GM18951 (cell line): ENCODE results near the gene CCSER1.
"Not testable (repeated sequence)": the region's sequence is repeated elsewhere in the genome, so short reads cannot be mapped to it uniquely, and the experiment has no call there.

Experiments used
- POLR2A ChIP-seq: IDR thresholded peaks from 4 replicates; pipeline ENCODE4 v1.6.1; 2011; ENCODE audit warnings: mild to moderate bottlenecking; ENCODE audit not compliant: insufficient read length, insufficient read depth; ENCODE audit errors: extremely low read depth
- in situ Hi-C: fragments of 300-500 bp; cut with MboI; formaldehyde crosslinking; loops from one replicate; pipeline ENCODE4 v1.12.0; 2022; ENCODE audit warnings: low sequenced_read_pairs, mixed read lengths, inconsistent platforms; ENCODE audit not compliant: unreplicated experiment

Gene CCSER1

DNA sequence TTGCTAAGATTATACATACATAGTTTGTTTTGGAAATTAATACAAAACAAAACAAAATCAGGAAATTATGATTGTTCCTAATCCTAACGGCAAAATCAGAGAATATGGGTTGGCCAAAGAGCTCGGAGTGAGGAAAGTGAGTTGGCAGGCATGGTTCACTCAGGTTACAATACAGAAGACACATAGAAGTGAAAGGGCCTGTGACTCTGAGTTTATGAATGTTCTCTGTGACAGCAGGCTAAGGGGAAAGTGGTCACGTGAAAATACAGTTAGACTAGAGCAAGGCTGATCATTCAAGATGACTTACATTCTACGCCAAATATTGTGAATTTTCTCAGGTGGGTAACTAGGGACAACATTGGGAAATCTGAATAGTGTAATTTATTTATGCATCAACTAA, 1001.3 kb downstream of the CCSER1 start:
- in situ Hi-C loops = no loop called here
- TF ChIP-seq POLR2A = no peak

GRCh38 chr4:91147067-91147466, 1019.9 kb downstream of the CCSER1 start:
- TF ChIP-seq POLR2A = no peak
- in situ Hi-C loops = no loop called here

- in situ Hi-C loops = not testable (repeated sequence)
These were observed 1026.8 kb downstream of the CCSER1 start for GRCh38 chr4:91154041-91154440.

DNA sequence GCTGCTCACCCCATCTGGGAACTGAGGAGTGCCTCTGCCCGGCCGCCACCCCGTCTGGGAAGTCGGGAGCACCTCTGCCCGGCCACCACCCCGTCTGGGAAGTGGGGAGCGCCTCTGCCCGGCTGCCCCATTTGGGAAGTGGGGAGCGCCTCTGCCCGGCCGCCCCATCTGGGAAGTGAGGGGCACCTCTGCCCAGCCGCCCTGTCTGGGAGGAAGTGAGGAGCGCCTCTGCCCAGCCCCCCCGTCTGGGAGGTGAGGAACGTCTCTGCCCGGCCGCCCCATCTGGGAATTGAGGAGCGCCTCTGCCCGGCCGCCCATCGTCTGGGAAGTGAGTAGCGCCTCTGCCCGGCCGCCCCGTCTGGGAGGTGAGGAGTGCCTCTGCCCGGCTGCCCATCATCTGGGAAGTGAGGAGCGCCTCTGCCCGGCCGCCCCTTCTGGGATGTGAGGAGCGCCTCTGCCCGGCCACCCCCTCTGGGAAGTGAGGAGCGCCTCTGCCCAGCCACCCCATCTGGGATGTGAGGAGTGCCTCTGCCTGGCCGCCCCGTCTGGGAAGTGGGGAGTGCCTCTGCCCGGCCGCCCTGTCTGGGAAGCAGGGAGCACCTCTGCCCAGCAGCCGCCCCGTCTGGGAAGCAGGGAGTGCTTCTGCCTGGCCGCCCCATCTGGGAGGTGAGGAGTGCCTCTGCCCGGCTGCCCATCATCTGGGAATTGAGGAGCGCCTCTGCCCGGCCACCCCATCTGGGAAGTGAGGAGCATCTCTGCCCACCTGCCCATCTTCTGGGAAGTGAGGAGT, 1040.9 kb downstream of the CCSER1 start:
- in situ Hi-C loops = not testable (repeated sequence)

- TF ChIP-seq POLR2A = no peak
- in situ Hi-C loops = no loop called here
These were observed 1043.6 kb downstream of the CCSER1 start for GRCh38 chr4:91170768-91171167.

- in situ Hi-C loops = no loop called here
- no peak for TF ChIP-seq POLR2A
These were observed 1044.0 kb downstream of the CCSER1 start for GRCh38 chr4:91171217-91171616.

- in situ Hi-C loops = not testable (repeated sequence)
These were observed 1057.9 kb downstream of the CCSER1 start for GRCh38 chr4:91185061-91185460.

DNA sequence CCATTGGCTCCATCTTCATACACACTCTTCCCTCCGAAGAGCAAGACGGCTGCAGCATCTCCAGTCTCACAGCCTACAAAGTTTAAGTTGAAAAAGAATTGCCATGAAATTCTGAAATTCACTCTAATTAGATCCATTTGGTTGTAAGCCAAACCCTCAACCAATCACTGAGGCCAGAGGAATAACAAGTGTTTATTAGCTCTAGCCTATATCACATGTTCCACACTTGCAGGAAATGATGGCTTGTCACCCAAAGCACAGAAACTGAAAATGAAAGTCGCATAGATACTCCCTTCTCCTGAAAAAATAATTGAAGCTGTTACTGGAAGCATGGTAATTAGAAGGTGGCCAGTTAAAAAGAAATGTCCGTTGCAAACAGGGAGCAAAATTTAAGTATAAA, 1071.8 kb downstream of the CCSER1 start:
- in situ Hi-C loops = no loop called here

DNA sequence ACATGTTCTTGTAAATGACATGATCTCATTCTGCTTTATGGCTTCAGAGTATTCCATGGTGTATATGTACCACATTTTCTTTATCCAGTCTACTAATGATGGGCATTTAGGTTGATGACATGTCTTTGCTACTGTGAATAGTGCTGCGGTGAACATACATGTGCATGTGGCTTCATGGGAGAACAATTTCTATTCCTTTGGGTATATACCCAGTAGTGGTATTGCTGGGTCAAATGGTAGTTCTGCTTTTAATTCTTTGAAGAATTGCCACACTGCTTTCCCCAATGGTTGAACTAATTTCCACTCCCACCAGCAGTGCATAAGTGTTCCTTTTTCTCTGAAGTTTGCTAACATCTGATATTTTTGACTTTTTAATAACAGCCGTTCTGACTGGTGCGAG, 1080.3 kb downstream of the CCSER1 start:
- TF ChIP-seq POLR2A = no peak
- in situ Hi-C loops = no loop called here

More for the DNA sequence above, 1071.8 kb downstream of the CCSER1 start:
- TF ChIP-seq POLR2A = no peak

GRCh38 chr4:91212211-91212610, 1085.0 kb downstream of the CCSER1 start:
- in situ Hi-C loops = no loop called here

DNA sequence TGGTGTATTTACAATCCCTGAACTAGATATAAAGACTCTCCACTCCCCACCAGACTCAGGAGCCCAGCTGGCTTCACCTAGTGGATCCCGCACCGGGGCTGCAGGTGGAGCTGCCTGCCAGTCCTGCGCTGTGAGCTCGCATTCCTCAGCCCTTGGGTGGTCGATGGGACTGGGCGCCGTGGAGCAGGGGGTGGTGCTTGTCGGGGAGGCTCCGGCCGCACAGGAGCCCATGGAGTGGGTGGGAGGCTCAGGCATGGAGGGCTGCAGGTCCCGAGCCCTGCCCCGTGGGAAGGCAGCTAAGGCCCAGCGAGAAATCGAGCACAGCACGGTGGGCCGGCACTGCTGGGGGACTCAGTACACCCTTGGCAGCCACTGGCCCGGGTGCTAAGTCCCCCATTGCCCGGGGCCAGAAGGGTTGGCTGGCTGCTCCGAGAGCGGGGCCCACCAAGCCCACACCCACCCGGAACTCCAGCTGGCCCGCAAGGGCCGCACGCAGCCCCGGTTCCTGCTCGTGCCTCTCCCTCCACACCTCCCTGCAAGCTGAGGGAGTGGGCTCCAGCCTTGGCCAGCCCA, 1090.7 kb downstream of the CCSER1 start:
- in situ Hi-C loops = not testable (repeated sequence)

More at GRCh38 chr4:91212211-91212610, 1085.0 kb downstream of the CCSER1 start:
- TF ChIP-seq POLR2A = no peak

DNA sequence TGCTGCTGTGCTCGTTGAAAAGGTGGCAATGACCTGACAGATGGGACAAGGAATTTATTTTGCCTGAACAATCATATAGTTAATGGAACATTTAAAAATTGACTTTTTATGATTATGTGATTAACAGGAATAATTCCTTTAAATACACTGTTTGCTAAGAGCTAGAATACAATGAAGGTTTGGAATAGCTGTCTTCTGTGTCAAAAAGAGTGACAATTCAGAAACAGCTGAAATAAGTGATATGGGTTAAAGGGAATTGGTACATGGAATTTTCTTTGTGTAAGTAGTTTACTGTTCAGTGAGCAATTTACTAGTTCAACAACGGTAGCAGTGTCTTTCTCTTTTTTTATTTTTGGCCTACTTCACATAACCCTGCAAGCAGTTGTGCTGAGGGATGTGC, 1093.1 kb downstream of the CCSER1 start:
- no peak for TF ChIP-seq POLR2A

DNA sequence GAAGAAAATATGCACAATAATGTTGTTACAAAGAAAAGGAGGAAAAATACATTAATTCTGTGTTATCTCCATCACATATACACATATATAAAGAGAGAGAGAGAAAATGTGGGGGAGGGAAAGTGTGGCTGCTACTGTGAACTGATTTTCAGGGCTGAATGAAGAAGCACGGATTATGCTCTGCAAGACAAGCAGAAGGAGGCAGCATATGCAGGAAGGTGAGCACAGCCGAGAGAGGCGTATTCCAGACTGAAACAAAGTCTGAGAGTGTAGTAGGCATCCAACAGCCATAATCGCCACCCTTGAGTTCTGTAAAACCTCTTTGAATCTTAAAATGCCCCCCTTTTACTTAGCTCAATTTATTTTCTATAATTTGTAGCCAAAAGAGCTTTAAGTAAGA, 1094.8 kb downstream of the CCSER1 start:
- in situ Hi-C loops = no loop called here
- TF ChIP-seq POLR2A = no peak

More for the DNA sequence above, 1093.1 kb downstream of the CCSER1 start:
- in situ Hi-C loops = no loop called here

- no peak for TF ChIP-seq POLR2A
- in situ Hi-C loops = no loop called here
These were observed 1099.7 kb downstream of the CCSER1 start for GRCh38 chr4:91226867-91227266.

DNA sequence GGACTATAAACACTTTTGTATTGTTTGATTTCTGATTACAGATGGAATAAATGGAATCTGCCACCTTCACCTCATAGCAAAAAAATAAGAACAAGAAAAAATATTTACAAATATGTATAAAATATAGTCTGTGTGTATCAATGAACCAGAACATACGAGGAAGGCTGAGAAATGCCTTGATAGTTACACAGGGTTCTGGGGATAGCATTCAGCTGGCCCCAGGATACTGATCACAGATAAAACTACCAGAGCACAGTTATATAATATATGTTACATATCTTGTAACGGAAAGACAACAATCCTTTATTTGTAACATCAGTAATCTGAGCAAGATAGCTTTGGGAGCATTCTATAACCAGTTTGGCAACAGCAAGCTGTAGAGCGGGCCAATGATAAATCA, 1101.5 kb downstream of the CCSER1 start:
- in situ Hi-C loops = no loop called here
- TF ChIP-seq POLR2A = no peak
